Retinal pigment epithelial cell (primary cell): ENCODE results near the gene DACH1.

Source experiments
- DNase-seq: peaks from one replicate; pipeline ENCODE4 v3.0.0-alpha.2; 2010; ENCODE audit warnings: low read depth
- H3K4me3 ChIP-seq: 2 replicates; pipeline ENCODE4 v1.5.1; 2011; ENCODE audit warnings: mild to moderate bottlenecking, low read length, control low read depth, moderate library complexity
- TF ChIP-seq, protein P1 (sequence below): conservative IDR thresholded peaks from 2 replicates; pipeline ENCODE4 v1.5.1; 2011; ENCODE audit warnings: low read depth, low read length, control low read depth, inconsistent platforms

The DACH1 gene

DNA sequence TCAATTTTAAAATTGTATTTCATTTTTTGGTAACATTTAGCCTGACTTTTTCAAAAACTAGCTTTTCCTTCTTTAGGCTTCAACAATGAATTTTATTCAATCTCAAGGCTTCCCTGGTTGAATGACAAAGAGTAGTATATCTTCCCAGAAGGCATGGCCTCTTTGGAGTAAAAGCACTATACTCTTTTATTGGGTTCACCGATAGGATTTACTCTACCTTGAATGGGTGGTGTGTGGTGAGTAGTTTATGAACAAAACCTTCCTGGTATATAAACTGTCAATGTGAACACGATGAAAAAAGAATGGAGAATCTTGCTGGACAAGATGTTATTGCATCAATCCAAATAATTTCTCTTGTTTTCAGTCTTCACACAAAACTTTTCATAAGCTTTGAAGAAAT, 167.7 kb downstream of the DACH1 start:
- no peak for DNase-seq
- TF ChIP-seq, protein P1, sequence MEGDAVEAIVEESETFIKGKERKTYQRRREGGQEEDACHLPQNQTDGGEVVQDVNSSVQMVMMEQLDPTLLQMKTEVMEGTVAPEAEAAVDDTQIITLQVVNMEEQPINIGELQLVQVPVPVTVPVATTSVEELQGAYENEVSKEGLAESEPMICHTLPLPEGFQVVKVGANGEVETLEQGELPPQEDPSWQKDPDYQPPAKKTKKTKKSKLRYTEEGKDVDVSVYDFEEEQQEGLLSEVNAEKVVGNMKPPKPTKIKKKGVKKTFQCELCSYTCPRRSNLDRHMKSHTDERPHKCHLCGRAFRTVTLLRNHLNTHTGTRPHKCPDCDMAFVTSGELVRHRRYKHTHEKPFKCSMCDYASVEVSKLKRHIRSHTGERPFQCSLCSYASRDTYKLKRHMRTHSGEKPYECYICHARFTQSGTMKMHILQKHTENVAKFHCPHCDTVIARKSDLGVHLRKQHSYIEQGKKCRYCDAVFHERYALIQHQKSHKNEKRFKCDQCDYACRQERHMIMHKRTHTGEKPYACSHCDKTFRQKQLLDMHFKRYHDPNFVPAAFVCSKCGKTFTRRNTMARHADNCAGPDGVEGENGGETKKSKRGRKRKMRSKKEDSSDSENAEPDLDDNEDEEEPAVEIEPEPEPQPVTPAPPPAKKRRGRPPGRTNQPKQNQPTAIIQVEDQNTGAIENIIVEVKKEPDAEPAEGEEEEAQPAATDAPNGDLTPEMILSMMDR: no peak
- H3K4me3 ChIP-seq: no peak overlapping the region

DNA sequence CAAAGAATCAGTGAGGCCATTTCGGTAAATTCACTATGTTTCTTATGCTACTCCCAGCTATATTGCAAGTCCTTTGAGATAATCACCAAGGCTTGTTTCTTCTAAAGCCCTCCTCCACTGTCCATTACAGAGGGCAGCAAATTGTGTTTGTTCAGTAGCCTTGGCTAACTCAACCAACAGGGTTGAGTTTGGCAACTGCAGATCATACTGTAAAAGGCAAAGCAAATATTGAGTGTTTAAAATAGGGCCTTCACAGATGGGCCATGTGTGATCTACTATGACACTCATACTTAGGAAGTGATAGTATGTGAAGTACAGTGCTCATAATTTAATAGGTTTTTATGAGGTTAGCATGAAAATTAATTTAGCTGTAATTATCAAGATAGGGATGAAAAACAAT, 171.3 kb downstream of the DACH1 start:
- TF ChIP-seq, protein P1: no peak
- no peak for DNase-seq
- no peak overlapping the region for H3K4me3 ChIP-seq

DNA sequence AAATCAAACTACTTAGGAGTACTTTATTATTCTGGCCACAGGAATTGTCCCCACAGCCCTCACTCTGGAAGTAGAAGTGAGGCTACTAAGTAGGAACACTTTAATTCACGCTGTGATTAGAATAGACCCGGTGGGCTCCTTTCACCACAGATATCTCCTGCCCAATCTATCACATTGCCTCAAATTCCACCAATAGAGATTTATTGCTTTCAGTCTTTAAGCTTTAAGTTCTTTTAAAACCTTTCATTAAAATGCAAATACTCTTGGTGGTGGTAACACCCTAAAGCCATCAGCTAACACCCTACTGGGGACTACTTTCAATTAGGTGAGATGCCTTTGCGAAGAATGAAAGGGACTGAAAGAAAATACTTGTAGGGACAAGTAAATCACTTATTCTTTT, 181.9 kb downstream of the DACH1 start:
- no peak for DNase-seq
- TF ChIP-seq, protein P1: no peak
- no peak overlapping the region for H3K4me3 ChIP-seq

DNA sequence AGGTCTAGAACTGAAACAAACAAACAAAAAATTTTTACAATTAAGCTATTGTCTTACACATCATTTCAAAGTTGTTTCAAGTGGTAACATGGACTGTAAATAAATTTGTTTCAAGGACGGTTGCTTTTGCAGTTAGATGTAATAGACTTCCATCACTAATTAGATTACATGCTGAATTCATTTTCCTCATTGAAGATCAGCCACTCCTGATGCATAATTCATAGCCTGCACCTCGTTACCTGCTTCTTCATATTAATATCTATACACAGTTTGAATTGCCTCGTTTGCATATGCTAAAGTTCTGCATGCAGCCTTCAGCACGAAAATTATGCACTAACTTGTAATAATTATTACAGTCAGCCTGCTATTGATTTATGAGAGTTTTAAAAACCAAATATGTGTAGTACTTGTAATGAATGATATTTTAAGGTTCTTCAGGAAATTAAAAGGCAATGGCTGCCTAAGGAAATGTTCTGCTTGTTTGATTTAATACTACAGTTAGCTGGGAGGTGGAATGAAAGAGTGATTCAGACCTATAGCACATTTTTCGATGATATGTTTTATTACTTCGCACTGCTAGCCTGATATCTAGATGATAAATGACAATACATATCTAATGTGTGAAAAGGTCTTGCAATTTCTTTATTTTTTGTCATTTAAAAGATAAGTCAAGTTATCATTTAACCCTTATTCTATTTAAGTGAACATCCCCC, 184.9 kb downstream of the DACH1 start:
- no peak overlapping the region for H3K4me3 ChIP-seq
- TF ChIP-seq, protein P1: no peak
- DNase-seq: no peak

DNA sequence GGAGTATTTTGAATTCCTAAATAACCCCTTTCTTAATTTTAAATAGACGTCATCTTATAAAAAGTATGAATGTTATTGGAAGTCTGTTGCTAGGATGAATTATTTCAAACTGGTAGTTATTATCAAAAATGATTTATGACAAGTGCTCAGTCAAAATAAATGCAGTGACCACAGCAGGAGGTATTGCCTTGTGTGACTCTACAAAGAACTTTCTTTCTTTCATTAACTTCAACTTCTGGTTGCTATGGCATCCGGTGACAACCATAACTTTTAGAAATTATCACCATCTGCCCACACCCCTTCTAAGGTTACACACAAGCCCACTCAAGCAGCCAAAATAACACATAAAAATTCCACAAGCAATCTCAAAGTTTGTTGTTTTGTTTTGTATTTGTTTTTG, 189.9 kb downstream of the DACH1 start:
- DNase-seq: no peak
- H3K4me3 ChIP-seq: no peak overlapping the region
- TF ChIP-seq, protein P1: no peak

DNA sequence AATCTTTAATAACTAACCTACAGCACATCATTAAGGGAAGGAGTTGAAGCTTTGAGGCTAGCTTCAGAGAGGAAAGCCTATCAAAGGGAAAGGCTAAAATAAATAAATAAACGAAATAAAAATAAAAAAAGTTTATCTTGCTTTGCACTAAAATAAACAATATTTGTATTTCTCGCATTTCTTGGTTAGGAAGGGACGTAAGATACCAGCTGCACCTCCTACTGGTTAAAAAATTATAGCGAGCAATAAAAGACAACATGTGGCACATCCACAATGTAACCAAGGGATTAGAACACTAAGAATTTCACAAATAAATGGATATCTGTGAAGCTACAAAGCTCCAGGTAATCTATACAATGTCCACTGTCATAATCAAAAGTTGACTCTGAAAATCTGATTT, 194.5 kb downstream of the DACH1 start:
- H3K4me3 ChIP-seq: no peak overlapping the region
- TF ChIP-seq, protein P1: peak; percentile 29
- no peak for DNase-seq

DNA sequence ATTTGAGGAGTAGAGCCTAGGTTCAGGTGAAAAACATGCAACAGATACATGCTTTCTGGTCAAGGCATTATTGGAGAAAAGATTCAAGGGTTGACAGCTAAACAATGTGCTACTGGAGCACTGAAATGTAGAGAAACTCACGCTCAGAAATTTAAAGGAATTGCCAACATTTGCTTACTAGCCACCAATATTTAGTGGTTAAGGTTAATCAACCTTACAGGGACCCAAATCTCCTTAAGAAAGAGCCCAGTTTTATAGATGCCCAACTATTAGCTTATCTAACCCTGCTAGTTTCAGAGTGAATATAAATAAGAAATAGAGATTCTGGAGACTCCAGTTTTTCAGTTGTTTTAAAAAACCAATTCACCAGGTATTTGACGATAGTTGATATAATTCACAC, 203.6 kb downstream of the DACH1 start:
- DNase-seq: peak; percentile 54
- no peak overlapping the region for H3K4me3 ChIP-seq
- TF ChIP-seq, protein P1: no peak
